GM13976 (cell line): ENCODE data around the gene NPRL2.
A peak's percentile ranks its signal among the peaks of the same experiment; 100 is the strongest.

Experiments
- DNase-seq: peaks from one replicate; pipeline ENCODE4 v3.0.0; 2012; ENCODE audit warnings: low spot score
- in situ Hi-C: fragments of 300-500 bp; cut with MboI; formaldehyde crosslinking; loops from one replicate; pipeline ENCODE4 v1.12.0; 2022; ENCODE audit warnings: low sequenced_read_pairs, mixed read lengths, inconsistent platforms; ENCODE audit not compliant: unreplicated experiment
- TF ChIP-seq, protein P1 (sequence below): IDR thresholded peaks from 2 replicates; pipeline ENCODE4 v1.5.1; 2012; ENCODE audit warnings: borderline replicate concordance, mild to moderate bottlenecking; ENCODE audit not compliant: insufficient read depth; ENCODE audit errors: extremely low read depth, missing control alignments, control extremely low read depth

NPRL2 gene

DNA sequence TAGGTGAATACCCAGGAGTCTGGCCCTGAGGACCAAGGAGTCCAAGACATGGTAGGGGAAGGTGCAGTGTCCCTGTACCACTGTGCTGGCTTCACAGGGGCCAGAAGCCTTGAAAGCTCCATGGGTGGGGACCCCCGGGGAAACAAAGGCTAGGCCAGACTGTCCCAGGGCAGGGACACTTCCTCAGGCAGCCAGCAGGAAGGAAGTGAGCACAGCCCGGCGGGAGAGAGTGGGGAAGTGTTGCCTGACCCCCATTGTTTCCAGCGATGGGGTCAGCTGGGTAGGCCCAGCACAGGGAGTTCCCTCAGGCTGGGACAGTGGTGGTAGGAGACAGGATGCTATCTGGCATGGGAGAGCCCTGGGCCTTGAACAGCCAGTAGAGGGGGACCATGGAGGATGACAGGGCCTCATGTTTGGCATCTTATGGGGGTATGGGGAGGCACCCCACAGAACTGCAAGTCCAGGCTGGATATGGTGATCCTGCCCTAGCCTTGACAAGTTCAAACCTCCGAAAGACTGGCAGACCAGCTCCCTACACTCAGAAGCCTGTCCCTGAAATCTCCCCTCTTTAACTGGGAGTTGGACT is 26.9 kb downstream of the NPRL2 start:
- in situ Hi-C loops = no loop called here
- DNase-seq = no peak
- TF ChIP-seq, protein P1, sequence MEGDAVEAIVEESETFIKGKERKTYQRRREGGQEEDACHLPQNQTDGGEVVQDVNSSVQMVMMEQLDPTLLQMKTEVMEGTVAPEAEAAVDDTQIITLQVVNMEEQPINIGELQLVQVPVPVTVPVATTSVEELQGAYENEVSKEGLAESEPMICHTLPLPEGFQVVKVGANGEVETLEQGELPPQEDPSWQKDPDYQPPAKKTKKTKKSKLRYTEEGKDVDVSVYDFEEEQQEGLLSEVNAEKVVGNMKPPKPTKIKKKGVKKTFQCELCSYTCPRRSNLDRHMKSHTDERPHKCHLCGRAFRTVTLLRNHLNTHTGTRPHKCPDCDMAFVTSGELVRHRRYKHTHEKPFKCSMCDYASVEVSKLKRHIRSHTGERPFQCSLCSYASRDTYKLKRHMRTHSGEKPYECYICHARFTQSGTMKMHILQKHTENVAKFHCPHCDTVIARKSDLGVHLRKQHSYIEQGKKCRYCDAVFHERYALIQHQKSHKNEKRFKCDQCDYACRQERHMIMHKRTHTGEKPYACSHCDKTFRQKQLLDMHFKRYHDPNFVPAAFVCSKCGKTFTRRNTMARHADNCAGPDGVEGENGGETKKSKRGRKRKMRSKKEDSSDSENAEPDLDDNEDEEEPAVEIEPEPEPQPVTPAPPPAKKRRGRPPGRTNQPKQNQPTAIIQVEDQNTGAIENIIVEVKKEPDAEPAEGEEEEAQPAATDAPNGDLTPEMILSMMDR = no peak

DNA sequence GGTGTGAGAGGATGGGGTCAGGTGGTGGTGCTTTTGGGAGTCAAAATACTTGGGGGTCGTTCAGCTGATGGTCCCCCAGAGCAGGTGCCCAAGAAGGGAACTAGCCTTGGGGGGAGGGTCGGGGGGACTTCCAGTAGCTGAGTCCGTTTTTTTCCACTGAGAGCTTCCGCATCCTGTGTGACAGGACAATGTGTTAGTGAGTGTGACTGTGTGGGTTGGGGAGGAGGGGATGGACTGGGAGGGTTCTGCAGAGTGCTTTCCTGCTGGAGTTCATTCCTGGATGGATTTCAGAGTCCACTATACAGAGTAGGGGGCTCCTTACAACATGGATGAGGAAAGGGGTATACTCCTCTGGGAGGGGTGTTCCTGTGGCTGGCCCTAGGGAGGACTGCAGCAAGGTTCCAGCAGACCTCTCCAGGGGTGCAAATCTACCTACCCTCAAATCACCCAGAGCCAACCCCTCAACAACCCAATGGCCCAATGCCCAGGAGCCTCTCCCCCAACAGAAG is 27.4 kb downstream of the NPRL2 start:
- in situ Hi-C loops = no loop called here
- TF ChIP-seq, protein P1 = no peak
- DNase-seq = no peak

DNA sequence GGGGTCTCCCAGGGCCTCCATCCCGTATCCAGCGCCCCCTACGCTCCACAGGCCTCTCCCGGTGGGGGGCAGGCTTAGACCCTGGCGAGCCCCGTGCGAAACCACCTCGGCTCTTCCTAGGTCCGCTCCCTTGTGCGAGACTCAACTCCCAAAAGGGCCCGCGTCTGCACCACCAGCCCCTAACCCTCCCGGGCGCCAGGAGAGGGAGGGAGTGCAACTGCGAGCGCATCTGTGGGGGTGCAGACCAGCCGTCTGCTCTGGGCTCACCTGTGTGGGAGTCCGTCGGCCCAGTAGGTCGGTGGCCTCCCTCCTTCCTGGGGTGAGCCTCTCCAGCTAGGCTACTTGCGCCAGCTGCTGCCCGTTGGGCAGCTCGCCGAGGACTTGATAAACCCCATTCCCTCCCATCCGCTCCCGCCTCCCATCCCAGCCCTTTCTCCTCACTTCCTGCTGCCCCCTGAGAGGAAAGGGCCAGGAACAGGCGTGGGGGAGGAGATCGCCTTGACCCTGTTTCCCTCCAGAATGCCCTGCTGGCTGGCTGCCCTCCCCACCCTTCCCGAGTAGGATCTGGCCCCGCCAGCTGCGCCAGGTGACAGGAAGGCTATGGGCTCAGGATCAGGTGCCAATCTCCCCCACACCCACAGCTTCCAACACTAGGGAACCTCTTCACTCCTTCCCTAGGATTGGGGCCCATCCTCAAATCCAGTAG is 28.0 kb downstream of the NPRL2 start, which contains the start of gene HYAL2:
Gene HYAL2 (minus strand): TSS at position 360 of the 706 bp plus-strand sequence. CDS start 2,256 bp downstream, outside the sequence.
- in situ Hi-C loops = no loop called here
- TF ChIP-seq, protein P1 = no peak
- DNase-seq = no peak

DNA sequence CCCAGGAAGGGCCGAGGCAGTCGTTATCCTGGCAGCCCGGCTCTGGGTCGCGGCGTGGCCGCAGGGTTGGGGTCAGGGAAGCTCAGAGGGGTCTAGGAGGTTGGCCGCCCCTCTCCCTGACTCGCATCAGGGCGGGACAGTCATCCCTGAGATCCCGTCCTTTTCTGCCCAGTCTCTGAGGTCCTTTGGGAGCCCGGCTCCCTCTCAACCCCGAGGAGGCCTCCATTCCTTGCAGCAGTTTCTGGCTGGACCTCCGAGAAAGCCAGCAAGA is 28.5 kb downstream of the NPRL2 start:
- TF ChIP-seq, protein P1 = no peak
- in situ Hi-C loops = no loop called here
- DNase-seq = no peak

DNA sequence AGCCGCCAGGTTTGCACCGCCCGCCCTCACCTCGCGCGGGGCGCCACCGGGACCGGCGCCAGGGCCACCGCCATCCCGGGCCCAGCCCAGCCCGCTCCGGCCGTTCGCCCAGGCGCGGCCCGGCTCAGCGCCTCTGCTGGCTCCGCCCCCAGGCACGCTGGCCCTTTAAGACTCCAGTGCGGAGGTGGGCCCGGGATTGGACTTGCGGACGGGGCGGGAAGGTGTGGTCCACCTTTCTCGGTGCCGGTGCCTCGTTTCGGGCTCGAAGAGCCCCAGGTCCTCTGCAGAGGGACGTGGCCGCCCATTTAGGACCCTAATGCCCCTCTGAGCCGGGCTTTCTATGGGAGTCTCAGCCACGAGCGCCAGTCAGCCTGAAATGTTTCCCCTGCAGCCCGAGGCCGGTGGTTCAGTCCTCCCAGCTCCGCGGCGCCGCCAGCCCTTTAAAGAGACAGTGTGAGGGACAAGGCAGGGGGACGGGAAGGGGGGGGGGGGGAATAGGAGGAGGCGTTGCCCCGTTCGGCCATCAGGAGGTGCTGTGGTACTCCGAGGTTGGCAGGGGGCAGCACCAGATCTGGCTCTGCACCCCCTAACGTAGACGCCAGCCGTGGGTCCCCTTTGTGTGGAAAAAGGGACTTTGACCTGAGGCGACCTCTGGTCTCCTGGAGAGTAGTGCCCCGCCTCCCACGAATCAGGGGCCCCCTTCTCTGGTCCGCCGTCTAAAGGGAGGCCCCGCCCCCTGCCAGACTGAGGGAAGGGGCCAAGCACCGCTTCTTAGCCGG is 29.1 kb downstream of the NPRL2 start:
- peak; percentile 93 for DNase-seq
- in situ Hi-C loops = no loop called here

DNA sequence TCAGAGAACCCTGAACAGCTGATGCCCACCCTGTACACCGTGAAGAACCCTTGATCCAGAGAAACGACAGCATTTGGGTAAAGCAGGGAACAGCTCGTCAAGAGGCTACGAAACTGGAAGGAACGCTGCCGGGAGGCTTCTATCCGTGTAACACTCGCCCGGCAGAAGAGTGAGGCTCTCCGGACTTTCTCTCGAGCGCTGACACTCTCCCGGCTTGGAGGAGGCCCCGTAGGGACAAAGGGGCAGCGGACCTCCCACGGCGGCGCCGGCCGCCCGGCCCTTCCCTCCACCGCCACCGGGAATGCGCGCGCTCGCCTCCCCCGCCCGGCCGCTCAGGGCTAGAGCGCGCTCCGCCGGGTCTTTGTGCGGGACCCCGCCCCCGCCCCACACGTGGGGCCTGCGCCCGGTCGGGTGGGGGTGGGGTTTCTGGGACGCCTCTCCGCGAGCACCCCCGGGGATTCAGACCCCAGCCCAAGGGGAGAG is 29.7 kb downstream of the NPRL2 start:
- in situ Hi-C loops = no loop called here
- TF ChIP-seq, protein P1 = no peak
- DNase-seq = peak; percentile 86

More for the DNA sequence above, 29.1 kb downstream of the NPRL2 start:
- TF ChIP-seq, protein P1 = peak; percentile 41
